ENCODE data around the gene PHGDH.

DNA sequence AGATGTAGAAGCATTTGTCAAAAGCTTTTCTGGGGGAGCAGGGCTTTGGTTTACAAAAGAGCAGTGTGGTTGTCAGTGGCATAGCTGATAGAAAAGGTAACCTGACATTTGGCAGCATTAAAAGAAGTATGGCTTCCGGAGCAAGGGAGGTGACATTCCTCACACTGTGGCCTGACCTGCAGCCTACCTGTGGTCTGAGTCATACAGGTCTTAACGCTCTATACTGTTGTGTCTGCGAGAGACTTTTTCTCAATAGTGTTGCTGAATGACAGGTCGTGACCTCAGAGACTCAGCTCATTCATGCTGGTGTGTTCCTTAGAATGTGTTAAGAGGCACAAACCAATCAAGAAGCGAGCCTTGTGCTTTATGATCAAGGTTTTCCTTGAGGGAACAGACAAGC lies 19.3 kb downstream of the PHGDH start:
- TF ChIP-seq, protein P1, sequence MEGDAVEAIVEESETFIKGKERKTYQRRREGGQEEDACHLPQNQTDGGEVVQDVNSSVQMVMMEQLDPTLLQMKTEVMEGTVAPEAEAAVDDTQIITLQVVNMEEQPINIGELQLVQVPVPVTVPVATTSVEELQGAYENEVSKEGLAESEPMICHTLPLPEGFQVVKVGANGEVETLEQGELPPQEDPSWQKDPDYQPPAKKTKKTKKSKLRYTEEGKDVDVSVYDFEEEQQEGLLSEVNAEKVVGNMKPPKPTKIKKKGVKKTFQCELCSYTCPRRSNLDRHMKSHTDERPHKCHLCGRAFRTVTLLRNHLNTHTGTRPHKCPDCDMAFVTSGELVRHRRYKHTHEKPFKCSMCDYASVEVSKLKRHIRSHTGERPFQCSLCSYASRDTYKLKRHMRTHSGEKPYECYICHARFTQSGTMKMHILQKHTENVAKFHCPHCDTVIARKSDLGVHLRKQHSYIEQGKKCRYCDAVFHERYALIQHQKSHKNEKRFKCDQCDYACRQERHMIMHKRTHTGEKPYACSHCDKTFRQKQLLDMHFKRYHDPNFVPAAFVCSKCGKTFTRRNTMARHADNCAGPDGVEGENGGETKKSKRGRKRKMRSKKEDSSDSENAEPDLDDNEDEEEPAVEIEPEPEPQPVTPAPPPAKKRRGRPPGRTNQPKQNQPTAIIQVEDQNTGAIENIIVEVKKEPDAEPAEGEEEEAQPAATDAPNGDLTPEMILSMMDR (IDR thresholded peaks at IDR 0.05), result no peak
- TF ChIP-seq POLR2A (IDR thresholded peaks at IDR 0.05), result no peak
